GM04504 (cell line): ENCODE measurements around the gene TRIM14.
A peak's percentile ranks its signal among the peaks of the same experiment; 100 is the strongest.
"Not testable (repeated sequence)": the region's sequence is repeated elsewhere in the genome, so short reads cannot be mapped to it uniquely, and the experiment has no call there.

Source experiments
- DNase-seq: peaks from one replicate; pipeline ENCODE4 v3.0.0-alpha.2; 2012; ENCODE audit warnings: low read depth

The TRIM14 gene

DNA sequence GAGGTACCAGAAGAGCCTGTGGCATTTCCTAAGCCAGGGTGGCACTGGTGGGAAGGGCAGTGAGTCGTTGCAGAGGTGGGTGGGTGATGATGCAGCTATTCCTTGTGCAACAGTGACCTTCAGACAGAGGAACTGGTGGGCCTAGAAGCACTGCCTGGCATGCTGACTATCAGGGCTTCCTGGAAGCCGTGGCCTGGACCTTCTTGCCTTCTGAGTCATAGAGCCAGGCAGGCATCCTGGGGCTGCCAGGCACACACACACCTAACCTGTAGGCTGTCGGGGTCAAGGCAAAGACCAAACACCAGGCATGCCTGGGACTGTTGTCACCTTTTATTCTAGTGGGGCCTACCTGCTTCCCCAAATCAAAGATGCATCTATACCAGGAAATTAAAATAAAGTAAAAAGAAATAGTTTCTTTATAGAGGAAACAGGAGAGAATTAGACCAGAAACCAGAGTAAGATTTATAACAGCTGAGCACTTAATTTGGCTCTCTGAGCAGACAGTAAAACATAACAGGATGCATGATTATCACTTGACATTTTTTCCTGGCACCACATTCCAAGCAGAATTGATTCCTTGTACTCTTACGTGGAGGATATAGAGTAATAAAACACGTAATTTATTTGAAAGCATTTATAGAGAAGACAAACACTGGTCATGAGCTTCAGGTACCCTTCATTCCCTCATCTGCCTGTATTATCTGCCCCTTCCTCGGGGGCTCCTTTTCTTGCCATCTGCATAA lies 37.4 kb downstream of the TRIM14 start:
- DNase-seq, result no peak

DNA sequence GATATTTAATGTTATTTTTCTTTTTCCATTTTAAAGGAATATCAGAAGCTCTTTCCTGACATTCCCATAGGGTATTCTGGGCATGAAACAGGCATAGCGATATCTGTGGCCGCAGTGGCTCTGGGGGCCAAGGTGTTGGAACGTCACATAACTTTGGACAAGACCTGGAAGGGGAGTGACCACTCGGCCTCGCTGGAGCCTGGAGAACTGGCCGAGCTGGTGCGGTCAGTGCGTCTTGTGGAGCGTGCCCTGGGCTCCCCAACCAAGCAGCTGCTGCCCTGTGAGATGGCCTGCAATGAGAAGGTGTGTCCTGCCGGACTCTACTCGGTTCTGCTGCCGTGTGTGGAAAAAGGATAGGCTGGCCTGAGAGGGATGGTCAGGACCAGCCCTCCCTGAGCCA lies 38.2 kb downstream of the TRIM14 start:
- no peak for DNase-seq

DNA sequence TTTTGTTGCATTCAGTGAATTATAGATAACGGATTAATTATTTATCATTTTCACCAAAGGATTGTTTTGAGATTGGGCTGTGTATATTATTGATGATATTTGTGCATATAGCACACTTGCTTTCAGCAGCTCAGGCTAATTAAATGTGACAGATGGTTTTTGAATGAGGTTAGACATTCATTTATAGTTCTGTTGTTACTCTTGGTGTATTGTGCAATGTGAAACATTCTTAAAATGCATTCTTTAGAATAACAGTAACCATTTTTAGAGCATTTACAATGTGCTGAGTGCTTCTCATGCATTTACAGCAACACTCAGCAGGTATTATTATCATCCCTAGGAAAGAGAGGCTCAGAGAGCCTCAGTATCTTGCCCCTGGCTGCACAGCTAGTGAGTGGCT lies 38.7 kb downstream of the TRIM14 start:
- DNase-seq, result peak; percentile 44

DNA sequence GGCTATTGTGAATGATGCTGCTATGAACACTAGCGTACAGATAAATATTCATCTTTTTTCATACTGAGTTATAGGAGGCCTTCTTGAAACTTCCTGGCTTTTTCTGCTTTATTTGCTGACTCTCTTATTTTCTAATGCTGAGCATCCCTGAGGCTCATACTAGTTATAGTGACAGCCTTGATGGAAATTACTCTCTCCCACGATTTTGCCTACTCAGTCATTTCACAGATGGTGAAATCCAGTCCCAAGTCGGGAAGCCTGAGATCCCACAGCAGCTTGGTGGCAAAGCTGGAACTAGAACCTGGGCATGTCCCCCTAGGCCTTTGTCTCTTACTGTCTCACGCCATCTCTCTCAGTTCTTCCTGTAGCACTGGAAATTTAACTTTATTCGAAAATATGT lies 40.1 kb downstream of the TRIM14 start:
- no peak for DNase-seq

DNA sequence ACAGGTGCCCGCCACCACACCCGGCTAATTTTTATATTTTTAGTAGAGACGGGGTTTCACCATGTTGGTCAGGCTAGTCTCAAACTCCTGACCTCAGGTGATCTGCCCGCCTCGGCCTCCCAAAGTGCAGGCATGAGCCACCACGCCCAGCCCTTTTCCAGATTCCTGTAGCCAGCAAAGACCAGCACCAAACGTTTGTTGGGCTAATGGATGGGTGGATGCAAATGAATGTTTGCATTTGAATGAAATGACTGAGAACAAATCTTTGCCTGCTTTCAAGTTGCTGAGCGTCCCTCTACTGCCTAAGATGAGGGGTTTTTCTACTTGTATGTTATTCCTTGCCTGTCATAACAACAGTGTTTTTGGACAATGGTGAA lies 42.5 kb downstream of the TRIM14 start:
- not testable (repeated sequence) for DNase-seq

DNA sequence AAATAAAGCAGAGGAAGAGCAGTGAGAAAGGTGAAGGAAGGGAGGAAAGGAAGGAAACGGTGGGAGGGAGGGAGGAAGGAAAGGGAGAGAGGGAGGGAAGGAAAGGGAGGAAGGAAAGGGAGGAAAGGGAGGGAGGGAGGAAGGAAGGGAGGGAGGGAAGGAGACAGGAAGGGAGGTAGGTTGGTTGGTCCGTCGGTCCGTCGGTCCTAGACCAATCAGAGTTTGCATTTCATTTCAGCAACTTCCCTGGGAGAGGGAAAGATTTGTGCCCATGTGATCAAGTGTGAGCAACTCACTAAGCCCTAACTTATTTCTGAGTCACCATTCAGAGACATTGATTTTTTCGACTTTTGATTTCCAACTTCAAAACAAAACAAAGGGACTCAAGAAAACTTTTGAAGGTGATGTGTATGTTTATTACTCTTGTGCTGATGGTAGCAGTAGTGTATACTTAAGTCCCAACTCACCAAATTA lies 43.7 kb downstream of the TRIM14 start:
- no peak for DNase-seq

DNA sequence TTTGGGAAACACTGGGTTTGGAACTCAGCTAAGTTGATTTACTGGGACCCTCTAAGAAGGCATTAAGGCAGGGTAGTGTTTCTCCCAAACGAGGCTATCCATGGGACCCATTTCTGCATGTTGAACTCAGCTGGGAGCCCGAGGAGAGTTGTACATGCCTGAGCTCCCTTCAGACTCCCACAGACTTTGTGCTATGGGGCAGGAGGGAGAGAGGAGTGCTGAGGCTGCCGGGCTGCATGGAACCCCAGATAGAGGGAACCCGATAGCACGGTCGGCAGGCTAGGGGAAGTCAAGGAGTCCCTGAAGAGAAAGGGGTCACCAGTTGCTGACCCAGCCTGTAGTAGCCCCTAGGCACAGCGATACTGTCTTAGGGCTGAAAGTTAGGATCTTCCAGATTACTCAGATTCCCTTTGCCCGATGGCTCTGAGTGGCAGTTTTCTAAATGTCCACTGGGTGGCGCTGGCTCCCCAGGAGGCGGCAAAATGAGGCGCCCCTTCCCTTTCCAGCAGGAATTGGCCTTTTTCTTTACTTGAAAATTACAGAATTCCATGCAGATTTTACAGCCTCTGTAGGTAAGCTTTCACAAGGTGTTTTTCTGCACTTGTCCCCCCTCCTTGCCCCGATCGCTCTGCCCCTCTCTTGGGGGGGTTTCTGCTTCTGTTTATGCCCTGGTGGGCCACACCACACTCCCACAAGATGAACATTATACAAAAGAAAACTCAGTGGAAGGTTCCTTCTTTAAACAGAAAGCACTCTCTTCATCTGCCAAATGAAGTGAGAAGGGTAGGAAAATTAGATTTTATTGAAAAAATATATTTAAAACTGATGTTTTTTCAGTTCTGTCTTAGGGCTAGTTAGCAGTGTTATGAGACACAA lies 44.7 kb downstream of the TRIM14 start:
- no peak for DNase-seq

DNA sequence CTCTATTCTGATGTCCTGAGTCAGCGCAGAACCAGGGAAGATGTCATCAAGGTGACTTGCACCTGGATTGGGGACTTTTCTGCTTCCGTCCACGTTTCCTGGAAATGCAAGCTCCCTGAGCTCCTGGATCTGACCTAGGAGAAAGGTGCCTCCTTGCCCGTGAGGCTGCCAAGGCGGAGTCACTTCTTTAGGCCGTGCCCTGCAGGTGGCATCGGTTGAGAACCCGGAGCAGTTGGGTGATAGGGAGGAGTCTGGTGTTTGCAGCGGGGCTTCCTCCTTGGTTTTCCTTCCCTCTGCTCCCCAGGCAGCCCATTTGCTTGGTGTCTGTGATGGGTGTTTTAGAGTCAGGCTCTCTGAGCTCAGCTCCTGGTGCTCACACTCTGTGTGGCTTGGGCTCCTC lies 47.3 kb downstream of the TRIM14 start:
- DNase-seq, result no peak

DNA sequence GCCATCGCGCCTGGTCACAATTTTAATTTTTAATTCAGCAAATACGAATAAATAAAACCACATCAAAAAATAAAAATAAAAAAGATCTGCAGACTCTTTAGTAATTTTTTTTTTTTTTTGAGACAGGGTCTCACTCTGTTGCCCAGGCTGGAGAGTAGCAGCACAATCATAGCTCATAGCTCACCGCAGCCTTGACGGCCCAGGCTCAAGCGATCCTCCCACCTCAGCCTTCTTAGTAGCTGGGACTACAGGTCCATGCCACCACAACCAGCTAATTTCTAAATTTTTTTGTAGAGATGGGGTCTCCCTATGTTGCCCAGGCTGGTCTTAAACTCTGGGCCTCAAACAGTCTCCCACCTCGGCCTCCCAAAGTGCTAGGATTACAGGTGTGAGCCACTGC lies 48.3 kb downstream of the TRIM14 start:
- no peak for DNase-seq

DNA sequence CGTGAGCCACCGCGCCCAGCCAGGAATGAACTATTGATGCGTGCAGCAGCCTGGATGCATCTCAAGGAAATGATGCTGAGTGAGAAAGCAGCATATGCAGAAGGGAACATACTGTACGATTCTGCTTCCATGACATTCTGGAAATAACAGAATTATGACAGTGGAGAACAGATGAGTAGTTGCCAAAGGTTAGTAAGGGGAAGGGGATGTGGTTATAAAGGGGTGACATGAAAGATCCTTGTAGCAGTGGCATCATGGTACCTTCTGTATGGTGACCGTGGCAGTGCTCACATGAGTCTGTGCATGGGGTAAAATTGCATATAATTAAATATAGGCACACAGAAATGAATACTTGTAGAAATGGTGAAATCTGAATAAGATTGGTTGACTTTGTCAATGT lies 49.5 kb downstream of the TRIM14 start:
- DNase-seq, result no peak

DNA sequence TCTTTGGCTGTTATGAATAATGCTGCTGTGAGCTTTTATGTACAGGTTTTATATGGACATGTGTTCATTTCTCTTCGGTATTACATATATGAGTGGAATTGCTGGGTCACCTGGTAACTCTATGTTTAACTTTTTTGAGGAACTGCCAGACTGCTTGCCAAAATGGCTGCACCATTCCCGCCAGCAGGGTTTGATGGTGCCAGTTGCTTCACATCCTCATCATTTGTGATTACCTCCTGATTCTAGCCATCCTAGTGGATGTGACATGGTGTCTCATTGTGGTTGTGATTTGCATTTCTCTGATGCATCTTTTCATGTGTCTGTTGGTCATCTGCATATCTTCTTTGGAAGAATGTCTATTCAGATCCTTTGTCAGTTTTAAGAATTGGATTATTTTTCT lies 51.8 kb downstream of the TRIM14 start:
- DNase-seq, result no peak

DNA sequence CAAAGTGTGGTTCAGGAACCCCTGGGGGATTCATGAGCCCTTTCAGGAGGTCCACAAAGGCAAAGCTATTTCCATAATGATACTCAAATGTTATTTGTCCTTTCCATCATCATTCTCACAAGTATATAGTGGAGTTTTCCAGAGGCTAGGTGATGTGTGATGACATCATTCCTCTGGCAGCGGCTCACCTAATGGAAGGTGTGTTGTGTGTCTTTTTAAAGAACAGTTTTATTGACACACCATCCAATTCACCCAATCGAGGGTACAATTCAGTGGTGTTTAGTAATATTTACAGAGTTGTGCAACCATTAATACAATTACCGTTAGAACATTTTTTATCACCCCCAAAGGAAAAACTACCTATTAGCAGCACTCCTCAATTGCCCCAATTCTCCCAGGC lies 52.8 kb downstream of the TRIM14 start:
- DNase-seq, result no peak

DNA sequence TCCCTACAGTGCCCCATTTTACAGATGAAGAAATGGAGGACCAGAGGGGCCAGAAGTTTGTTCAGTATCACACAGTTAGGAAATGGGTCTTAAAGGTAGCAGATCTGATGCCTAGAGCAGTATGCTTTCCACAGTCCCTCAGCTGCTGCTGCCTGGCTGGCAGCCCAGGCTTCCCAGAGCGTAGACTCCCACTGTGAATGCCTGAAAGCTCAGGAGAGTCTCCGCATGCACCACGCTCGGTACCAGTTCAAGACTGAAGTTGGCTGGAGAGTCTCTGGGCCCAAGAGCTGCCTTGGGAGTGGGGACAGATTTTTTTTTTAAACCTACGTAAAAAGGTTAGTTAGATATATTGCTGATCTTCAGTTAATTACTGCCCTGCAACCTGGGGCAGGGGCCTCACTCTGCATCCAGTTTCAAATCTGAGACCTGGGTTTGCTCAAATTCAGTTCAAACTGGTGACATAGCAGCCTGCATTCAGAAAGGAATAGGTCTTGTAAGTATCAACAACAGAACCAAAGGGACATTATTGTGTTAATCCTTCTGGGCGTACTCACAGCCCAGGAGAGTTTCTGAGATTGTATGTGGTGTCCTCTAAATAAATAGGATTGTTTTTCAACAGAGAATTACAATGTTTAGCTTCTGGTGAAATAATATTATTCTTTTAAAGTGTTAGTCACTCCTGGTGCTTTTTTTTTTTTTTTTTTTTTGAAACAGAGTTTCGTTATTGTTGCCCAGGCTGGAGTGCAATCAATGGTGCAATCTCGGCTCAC lies 54.2 kb downstream of the TRIM14 start:
- no peak for DNase-seq

DNA sequence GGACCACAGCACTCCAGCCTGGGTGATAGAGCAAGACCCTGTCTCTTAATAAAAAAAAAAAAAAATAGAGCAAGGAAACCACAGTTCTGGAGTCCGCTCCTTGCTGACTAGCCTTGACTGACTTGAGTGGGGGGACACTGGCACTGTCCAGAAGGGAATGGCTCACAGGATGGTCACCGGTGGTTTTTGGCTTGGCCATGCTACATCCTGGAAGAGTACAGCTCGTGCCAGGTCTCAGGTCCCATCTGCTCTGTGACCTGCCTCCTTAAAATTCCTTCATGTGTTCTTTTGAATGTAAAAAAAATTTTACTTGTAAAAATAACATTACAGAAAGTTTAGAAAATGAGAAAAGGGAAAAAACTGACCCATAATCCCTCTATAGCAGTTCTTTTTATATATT lies 56.9 kb downstream of the TRIM14 start:
- no peak for DNase-seq

DNA sequence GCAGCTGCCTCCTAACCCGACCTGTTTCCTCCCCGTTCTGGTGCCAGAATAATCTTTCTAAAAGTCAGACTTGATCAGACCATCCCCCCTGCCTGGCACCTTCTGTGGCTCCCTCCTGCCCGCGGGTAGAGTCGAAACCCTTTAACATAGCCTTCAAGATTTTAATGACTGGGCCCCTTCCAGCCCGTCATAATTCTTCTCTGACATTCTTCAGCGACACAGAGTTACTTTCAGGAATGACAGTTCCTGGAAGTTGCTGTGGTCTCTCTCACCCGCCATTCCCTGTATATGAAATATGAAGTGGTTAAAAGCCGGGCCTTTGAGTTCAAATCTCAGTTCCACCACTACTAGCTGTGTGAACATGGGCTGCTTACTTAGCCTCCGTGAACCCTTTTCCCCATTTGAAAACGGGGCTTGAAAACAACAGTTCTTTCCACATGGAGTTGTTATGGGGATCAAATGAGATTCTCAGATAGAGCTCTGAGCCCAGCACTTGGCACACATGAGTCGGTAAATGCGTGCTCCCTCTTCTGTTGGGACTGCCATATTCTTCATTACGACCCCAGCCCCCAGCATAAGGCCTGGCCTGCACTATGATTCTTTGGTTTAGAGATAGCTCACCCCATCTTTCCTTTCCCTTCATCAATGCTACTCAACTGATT lies 61.8 kb downstream of the TRIM14 start:
- no peak for DNase-seq

DNA sequence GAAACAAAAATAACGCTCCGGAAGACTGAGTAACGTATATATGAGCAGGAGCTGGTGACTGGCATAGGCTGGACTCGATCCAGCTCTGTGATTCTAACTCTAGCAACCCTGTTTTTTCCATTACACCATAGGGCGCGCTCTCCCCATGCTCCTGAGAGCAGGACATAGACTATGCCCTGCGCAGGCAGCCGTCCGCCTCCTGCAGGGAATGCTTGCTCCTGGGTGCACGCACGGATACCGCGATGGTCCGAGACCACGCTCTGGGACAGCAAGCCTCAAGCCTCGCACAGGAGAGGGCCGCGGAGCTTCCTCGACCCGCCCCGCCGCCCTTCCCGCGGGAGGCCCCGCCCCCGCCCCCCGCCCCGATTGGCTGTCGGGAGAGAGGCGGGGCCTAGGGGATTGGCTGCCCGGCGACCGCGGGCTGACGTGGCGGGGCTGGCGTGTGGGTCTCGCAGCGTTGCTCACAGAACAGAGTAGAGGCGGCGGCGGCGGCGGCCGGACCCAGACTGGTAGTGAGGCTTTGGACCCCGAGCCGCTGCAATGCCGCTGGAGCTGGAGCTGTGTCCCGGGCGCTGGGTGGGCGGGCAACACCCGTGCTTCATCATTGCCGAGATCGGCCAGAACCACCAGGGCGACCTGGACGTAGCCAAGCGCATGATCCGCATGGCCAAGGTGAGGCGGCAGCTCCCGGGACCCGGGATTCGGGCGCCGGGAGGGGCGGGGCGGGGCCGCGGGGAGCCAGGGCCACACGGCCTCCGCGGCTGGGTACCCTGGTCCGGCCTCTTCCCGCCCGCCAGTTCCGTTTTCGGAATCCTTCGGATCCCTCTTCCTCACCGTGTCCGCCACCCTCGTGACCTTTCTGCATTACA lies 62.5 kb downstream of the TRIM14 start, which contains the start of gene NANS:
TSS of gene NANS (plus strand) at position 464 of the 869 bp plus-strand sequence. CDS start at position 541, 77 bp downstream.
- DNase-seq, result peak; percentile 87

DNA sequence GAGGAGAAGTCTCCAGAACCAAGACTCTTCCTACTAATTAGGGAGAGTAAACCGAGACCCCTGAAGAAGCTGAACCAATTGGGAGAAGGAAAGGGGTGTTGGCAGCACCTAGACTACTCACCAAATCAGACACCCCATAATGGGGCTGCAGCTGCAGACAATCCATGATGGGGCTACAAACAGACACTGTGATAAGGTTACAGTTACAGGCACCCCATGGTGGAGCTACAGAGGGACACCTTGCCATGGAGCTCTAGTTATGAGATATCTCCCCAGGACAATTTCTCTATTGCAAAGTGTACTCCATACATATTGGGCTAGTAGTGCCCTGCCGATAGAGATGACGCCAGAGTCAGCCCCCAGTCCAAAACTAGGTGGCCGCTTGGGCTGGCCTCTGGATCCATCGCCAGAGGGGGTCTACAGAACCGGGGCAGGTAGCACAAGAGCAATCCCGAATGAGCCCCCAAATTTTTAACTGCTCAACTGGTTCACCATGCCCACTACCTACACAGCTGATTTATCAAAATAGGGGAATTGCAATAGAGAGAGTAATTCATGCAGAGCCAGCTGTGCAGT lies 64.6 kb downstream of the TRIM14 start:
- DNase-seq, result no peak

DNA sequence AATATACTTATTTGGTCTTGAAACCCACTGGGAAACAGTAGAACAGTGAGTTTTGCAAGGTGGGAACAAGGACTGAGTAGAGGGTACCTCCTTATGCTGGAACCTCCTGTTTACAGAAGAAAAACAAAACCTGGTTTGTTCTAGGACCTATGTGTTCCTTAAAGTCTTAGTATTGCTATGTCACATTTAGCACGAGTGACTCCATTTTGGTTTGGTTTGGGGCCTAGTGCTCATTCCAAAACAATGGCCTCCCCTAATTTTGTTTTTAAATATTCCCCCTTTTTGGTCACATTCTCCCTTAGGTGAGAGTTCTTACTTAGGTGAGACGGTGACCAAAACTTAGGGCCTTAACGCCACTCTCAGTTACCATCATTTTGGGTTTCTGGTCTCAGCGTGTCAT lies 68.7 kb downstream of the TRIM14 start:
- DNase-seq, result no peak

DNA sequence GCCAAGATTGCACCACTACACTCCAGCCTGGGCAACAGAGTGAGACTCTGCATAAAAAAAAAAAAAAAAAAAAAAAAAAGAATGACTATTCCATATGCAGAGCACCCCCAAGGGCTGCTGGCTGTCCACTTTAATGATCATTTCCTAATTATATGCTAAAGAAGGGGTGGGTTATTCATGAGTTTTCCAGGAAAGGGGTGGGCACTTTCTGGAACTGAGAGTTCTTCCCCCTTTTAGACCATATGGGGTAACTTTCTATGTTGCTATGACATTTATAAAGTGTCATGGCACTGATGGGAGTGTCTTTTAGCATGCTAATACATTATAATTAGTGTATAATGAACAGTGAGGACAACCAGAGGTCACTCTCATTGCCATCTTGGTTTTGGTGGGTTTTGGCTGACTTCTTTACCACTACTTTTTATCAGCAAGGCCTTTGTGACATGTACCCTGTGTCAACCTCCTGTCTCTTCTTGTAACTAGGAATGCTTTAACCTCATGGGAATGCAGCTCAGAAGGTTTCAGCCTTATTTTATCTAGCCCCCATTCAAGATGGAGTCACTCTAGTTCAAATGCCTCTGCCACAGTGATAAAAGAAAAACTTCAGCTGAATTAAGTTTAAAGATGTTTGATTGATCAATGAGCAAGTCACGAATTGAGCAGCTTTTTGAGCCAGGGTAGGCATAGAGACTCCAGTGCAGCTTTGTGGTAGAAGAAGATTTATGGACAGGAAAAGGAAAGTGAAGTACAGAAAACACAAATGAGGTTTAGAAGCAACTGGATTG lies 69.5 kb downstream of the TRIM14 start:
- DNase-seq, result no peak

DNA sequence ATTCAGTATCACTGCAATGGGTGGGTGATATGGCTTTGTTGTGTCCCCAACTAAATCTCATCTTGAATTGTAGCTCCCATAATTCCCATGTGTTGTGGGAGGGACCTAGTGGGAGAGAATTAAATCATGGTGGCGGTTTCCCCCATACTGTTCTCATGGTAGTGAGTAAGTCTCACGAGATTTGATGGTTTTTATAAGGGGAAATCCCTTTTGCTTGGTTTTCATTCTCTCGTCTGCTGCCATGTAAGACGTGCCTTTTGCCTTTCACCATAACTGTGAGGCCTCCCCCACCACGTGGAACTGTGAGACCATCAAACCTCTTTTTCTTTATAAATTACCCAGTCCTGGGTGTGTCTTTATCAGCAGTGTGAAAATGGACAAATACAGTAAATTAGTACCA lies 72.0 kb downstream of the TRIM14 start:
- DNase-seq, result no peak
